HFF-Myc (cell line): ENCODE results near the gene PPAN.

ENCODE experiments used
- DNase-seq: peaks from one replicate; pipeline ENCODE4 v3.0.0-alpha.2; 2011; ENCODE audit warnings: low read depth; ENCODE audit errors: extremely low read depth
- H3K4me3 ChIP-seq: replicated peaks from 2 replicates; pipeline ENCODE4 v1.5.1; 2011; ENCODE audit warnings: low read depth, mild to moderate bottlenecking, control low read depth, low read length
- CTCF ChIP-seq: IDR thresholded peaks from 2 replicates; pipeline ENCODE4 v1.5.1; 2012; ENCODE audit warnings: mild to moderate bottlenecking, low read depth, low read length, control low read depth; ENCODE audit errors: missing control alignments

The PPAN gene

DNA sequence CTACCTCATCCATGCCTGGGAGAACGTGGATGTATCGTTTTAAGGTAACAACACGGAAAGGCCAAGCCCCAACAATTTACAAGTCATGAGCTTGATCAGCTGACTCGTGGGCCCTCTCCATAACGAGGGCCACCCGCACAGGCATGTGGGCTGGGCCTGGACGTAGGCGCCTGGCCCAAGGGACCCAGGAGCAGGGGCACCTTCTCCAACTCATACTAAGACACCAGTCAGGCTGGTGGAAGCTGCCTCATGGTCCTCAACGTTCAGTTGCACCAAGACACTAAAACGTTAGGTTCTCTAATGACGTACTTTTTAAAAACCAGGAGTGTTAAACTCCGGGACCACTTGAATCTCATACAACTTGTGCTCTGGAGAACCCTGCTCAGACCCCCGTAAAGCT lies 35.3 kb downstream of the PPAN start:
- DNase-seq: no peak
- no peak overlapping the region for H3K4me3 ChIP-seq
- TF ChIP-seq CTCF: no peak

- TF ChIP-seq CTCF: no peak
- DNase-seq: no peak
- no peak overlapping the region for H3K4me3 ChIP-seq
Observed at GRCh38 chr19:10141973-10142372, 35.8 kb downstream of the PPAN start.

DNA sequence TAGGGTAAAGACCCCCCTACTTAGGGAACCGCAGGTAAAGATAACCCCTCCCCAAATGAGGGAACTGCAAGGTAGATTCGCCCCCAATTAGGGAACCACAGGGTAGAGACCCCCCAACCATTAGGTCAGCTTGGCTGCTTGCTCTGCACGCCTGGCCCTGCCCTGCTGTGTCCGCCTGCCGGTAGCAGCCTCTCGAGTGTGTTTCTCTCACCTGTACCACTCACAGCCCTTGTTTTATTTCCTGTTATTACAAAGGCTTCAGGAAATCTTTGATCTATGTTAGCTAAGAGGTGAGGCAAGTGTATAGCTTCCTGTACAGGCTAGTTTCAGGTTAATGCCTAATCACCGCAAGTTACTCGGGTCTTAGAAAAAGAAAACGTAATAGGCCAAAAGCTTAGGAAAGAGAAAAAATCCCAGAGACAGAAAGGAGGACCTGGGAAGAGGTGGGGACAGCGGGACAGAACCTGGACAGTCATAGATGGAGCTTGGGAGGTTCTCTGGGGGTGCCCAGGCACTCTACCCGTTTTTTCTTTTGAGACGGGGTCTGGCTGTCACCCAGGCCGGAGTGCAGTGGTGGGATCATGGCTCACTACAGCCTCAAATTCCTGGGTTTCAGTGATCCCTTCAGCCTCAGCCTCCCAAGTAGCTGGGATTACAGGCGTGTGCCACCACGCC lies 36.7 kb downstream of the PPAN start:
- no peak for DNase-seq
- TF ChIP-seq CTCF: no peak
- no peak overlapping the region for H3K4me3 ChIP-seq

DNA sequence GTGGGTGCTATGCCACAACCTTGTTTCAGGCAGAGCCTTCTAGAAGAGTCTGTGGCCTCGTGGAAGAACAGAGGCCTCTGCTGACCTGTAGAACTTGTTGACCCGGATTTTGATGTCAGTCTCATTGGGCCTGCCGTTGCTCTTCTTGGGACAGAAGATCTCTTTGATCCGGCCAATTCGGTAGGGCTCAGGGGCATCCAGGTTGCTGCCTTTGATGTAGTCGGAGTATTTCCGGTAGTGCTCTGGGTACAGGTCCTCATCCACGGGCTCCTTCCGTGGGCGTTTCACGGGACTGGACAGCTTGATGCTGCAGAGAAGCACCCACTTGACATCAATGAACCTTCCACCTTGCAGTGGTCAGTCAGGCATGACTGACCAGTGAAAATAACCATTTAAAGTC lies 37.5 kb downstream of the PPAN start:
- TF ChIP-seq CTCF: no peak
- H3K4me3 ChIP-seq: no peak overlapping the region
- DNase-seq: no peak

DNA sequence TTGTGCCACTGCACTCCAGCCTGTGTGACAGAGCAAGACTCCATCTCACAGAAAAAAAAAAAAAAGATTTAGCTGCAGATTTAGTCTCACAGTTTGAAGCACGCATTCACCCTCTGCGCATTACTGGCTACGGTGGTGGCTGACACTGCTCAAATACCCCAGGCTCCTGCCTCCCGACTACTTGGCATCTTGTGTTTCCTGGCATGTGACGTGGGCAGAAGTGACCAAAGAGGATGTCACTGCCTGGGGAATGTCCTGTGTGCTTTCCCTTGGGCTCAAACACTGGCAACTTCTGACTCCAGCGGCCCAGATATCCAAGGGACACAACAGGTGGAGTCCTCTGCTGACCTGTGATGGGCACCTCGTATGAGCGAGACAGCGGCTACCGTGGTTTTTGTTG lies 38.2 kb downstream of the PPAN start:
- DNase-seq: no peak
- TF ChIP-seq CTCF: no peak
- H3K4me3 ChIP-seq: no peak overlapping the region

GRCh38 chr19:10145031-10145430 lies 38.9 kb downstream of the PPAN start:
- no peak overlapping the region for H3K4me3 ChIP-seq
- TF ChIP-seq CTCF: no peak
- DNase-seq: no peak

GRCh38 chr19:10146142-10146541 lies 40.0 kb downstream of the PPAN start:
- DNase-seq: no peak
- TF ChIP-seq CTCF: no peak
- no peak overlapping the region for H3K4me3 ChIP-seq
